Esophagus (tissue), 2 donors: ENCODE data around the gene DUSP15. TPM values are rescaled to one million over a fixed set of nuclear protein-coding genes. Genes with fewer than 3 reads are reported as not detected.
"Not testable (repeated sequence)": the region's sequence is repeated elsewhere in the genome, so short reads cannot be mapped to it uniquely, and the experiment has no call there.

Experiments
- H3K27ac ChIP-seq, 2 donors: one replicate each; pipeline ENCODE4 v1.5.1; 2013; ENCODE audit warnings: low read depth in 2 of 2, mild to moderate bottlenecking in 2 of 2, inconsistent platforms in 1 of 2, low read length in 1 of 2, moderate library complexity in 1 of 2
- H3K27me3 ChIP-seq, 2 donors: one replicate each; pipeline ENCODE4 v1.6.1; 2013; ENCODE audit warnings: low read length in 2 of 2, control low read depth in 1 of 2, mild to moderate bottlenecking in 1 of 2; ENCODE audit not compliant: insufficient read depth in 2 of 2, control insufficient read depth in 1 of 2
- H3K36me3 ChIP-seq, 2 donors: one replicate each; pipeline ENCODE4 v1.6.1; 2013; ENCODE audit warnings: low read length in 1 of 2; ENCODE audit not compliant: control insufficient read depth in 2 of 2, insufficient read depth in 2 of 2
- H3K4me1 ChIP-seq, 2 donors: one replicate each; pipeline ENCODE4 v1.6.1; 2013; ENCODE audit warnings: low read length in 1 of 2; ENCODE audit not compliant: control insufficient read depth in 2 of 2, insufficient read depth in 2 of 2
- H3K4me3 ChIP-seq, 2 donors: one replicate each; pipeline ENCODE4 v1.5.1; 2013; ENCODE audit warnings: low read length in 2 of 2, mild to moderate bottlenecking in 2 of 2, low read depth in 1 of 2, moderate library complexity in 1 of 2
- H3K9me3 ChIP-seq, 2 donors: one replicate each; pipeline ENCODE4 v1.6.1; 2013; ENCODE audit warnings: mild to moderate bottlenecking in 2 of 2, low read depth in 1 of 2, low read length in 1 of 2, moderate library complexity in 1 of 2; ENCODE audit not compliant: control insufficient read depth in 2 of 2, insufficient read depth in 1 of 2
- WGBS, 2 donors: extraction: QIAGEN DNeasy Blood & Tissue Kit; methylation state at CpG; one replicate each; pipeline ENCODE4 v1.1.7; 2013; 5-methylcytosine and 5-hydroxymethylcytosine counted together
- polyA plus RNA-seq, 2 donors: library from polyadenylated mRNA; stranded (reverse); fragments of 200-250 nt; gene quantifications; one replicate each; pipeline ENCODE4 v1.2.3, GENCODE V29; 2013
- donor health status: healthy with polysubstance abuse.
- donor health status: Bipolar disorder and iron deficiency.

DUSP15 gene
- polyA plus RNA-seq, 2 donors: 0.55 to 0.58 TPM

DNA sequence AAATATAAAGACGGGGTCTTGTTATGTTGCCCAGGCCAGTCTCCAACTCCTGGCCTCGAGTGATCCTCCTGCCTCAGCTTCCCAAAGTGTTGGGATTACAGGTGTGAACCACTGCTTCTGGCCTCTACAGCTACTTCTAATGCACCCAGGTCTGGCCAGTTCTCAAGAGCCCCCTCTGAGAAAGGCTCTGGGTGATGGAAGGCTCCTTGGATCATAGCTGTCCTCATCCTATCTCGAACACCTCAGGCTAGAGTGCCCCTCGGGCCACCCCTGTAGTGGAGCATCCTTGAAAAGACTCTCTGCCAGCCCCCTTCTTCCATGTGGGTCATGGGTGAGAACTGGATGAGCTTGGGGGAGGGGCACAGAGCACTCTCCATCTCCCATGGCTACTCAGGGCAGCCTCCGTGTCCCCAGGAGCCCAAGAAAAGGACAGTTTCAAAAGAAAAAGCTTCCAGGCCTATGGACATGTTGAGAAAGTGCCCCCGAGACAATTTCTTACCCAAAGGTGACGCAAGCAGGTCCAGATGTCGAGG lies 51.9 kb downstream of the DUSP15 start:
- 90% methylated on average over 8 of the region's 8 CpGs for WGBS, 2 donors
- Histone ChIP-seq H3K4me1 (peaks cover 0 to 2% of the 10 kb centered on the region in 2 donors), H3K27ac (no peak overlapping the region), H3K36me3 (no peaks in the 10 kb centered on the region), H3K4me3 (no peak overlapping the region), H3K27me3 (no peaks in the 10 kb centered on the region), H3K9me3 (no peaks in the 10 kb centered on the region)

DNA sequence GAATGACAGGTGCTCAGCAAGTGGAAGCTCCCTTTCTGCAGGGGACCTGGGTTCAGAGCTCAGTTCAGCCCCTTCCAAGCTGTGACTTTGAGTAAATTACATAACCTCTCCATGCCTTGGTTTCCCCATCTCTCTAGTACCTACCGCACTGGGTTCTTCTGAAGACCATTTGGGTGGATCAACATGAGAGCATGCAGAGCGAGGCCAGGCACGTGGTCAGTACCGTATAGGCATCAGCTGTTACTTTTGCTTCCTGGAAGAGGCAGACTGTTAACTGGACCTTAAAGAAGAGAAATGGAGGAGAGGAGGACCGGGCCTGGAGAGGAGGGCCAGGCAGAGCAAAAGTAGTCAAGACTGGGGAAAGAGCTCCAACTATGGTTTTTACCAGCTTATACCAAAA lies 52.9 kb downstream of the DUSP15 start:
- 90 to 95% methylated on average over 5 of the region's 5 CpGs for WGBS, 2 donors
- no peak overlapping the region for H3K4me3 ChIP-seq
- H3K4me1 ChIP-seq: peaks cover 0 to 2% of the 10 kb centered on the region in 2 donors
- no peaks in the 10 kb centered on the region for H3K27me3 ChIP-seq
- H3K27ac ChIP-seq: no peak overlapping the region
- no peaks in the 10 kb centered on the region for H3K36me3 ChIP-seq
- no peaks in the 10 kb centered on the region for H3K9me3 ChIP-seq

- Histone ChIP-seq H3K36me3 (no peaks in the 10 kb centered on the region), H3K27ac (no peak overlapping the region), H3K4me3 (no peak overlapping the region), H3K27me3 (no peaks in the 10 kb centered on the region), H3K4me1 (peaks cover 0 to 2% of the 10 kb centered on the region in 2 donors), H3K9me3 (no peaks in the 10 kb centered on the region)
- WGBS, 2 donors: 92 to 93% methylated on average over 5 of the region's 5 CpGs
Measured at GRCh38 chr20:31816221-31816620, 54.1 kb downstream of the DUSP15 start.

GRCh38 chr20:31815408-31816188 lies 54.7 kb downstream of the DUSP15 start:
- H3K36me3 ChIP-seq: no peaks in the 10 kb centered on the region
- H3K4me3 ChIP-seq: no peak overlapping the region
- no peaks in the 10 kb centered on the region for H3K9me3 ChIP-seq
- H3K27ac ChIP-seq: no peak overlapping the region
- H3K27me3 ChIP-seq: no peaks in the 10 kb centered on the region
- WGBS, 2 donors: 40 to 43% methylated on average over 9 of the region's 9 CpGs
- peaks cover 0 to 2% of the 10 kb centered on the region in 2 donors for H3K4me1 ChIP-seq

DNA sequence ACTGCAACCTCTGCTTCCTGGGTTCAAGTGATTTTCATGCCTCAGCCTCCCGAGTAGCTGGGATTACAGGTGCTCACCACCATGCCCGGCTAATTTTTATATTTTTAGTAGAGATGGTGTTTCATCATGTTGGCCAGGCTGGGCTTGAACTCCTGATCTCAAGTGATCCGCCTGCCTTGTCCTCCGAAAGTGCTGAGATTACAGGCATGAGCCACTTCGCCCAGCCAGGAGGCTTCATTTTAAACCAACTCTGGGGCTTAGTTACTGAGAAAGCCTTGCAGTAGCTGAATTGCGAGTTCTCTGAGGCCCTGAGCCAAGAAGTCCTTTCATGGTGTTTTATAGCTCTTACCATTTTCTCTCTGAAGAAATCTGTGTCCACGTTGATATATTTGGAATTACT lies 56.2 kb downstream of the DUSP15 start:
- H3K4me3 ChIP-seq, H3K9me3 ChIP-seq, H3K4me1 ChIP-seq, H3K27me3 ChIP-seq, H3K36me3 ChIP-seq, H3K27ac ChIP-seq: not testable (repeated sequence)
- WGBS, 2 donors: 84 to 86% methylated on average over 7 of the region's 7 CpGs

DNA sequence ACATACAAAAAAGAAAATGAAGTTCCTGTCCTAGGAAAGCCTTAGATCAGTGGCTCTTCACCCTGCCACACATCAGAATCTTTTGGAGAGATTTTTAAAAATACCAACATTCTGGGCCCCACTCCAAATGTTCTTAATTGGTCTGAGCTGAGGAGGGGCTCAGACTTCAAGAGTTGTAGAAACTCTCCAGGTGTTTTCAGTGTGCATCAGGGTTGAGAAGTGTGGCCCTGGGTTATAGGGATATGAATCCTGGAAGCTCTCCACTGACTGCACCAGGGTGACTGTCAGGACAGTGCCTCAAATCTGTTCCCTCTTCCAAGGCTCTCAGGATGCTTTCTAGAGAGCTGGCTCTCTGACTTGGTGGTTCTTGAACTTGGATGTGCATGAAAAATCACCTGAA lies 56.7 kb downstream of the DUSP15 start:
- Histone ChIP-seq H3K27me3 (no peaks in the 10 kb centered on the region), H3K4me3 (no peak overlapping the region), H3K27ac (no peak overlapping the region), H3K4me1 (peaks cover 0 to 2% of the 10 kb centered on the region in 2 donors), H3K36me3 (no peaks in the 10 kb centered on the region), H3K9me3 (no peaks in the 10 kb centered on the region)

- Histone ChIP-seq H3K36me3 (no peaks in the 10 kb centered on the region), H3K27ac (no peak overlapping the region), H3K9me3 (no peaks in the 10 kb centered on the region), H3K4me3 (no peak overlapping the region), H3K4me1 (peaks cover 0 to 2% of the 10 kb centered on the region in 2 donors), H3K27me3 (no peaks in the 10 kb centered on the region)
- WGBS, 2 donors: 62 to 65% methylated on average over 15 of the region's 15 CpGs
Measured at GRCh38 chr20:31811796-31812728, 58.3 kb downstream of the DUSP15 start.

- no peak overlapping the region for H3K4me3 ChIP-seq
- no peak overlapping the region for H3K27ac ChIP-seq
- H3K9me3 ChIP-seq: no peaks in the 10 kb centered on the region
- H3K27me3 ChIP-seq: no peaks in the 10 kb centered on the region
- H3K4me1 ChIP-seq: peaks cover 0 to 2% of the 10 kb centered on the region in 2 donors
- H3K36me3 ChIP-seq: no peaks in the 10 kb centered on the region
- WGBS, 2 donors: 91 to 94% methylated on average over 4 of the region's 4 CpGs
Measured at GRCh38 chr20:31811198-31811597, 59.1 kb downstream of the DUSP15 start.
